ENCODE results near the gene BGN.

The BGN gene

GRCh38 chrX:153455571-153455970 is 39.2 kb upstream of the BGN start:
- TF ChIP-seq CREB1 (IDR thresholded peaks at IDR 0.05; ENCODE audit: low read depth) (no peak), CEBPB (IDR thresholded peaks at IDR 0.05) (no peak), TEAD4 (IDR thresholded peaks at IDR 0.05) (no peak), EP300 (IDR thresholded peaks at IDR 0.05; ENCODE audit: borderline replicate concordance) (no peak), YY1 (IDR thresholded peaks at IDR 0.05; ENCODE audit: low read depth) (no peak), RAD21 (IDR thresholded peaks at IDR 0.05; ENCODE audit: low read depth) (no peak), ZBTB7A (IDR thresholded peaks at IDR 0.05; ENCODE audit: low read depth) (no peak), FOXM1 (IDR thresholded peaks at IDR 0.05; ENCODE audit: borderline replicate concordance, low read depth) (no peak)
- TF ChIP-seq, protein P1, sequence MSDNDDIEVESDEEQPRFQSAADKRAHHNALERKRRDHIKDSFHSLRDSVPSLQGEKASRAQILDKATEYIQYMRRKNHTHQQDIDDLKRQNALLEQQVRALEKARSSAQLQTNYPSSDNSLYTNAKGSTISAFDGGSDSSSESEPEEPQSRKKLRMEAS (IDR thresholded peaks at IDR 0.05), result no peak
- TF ChIP-seq, protein P2, sequence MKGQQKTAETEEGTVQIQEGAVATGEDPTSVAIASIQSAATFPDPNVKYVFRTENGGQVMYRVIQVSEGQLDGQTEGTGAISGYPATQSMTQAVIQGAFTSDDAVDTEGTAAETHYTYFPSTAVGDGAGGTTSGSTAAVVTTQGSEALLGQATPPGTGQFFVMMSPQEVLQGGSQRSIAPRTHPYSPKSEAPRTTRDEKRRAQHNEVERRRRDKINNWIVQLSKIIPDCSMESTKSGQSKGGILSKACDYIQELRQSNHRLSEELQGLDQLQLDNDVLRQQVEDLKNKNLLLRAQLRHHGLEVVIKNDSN (IDR thresholded peaks at IDR 0.05), result no peak

- TF ChIP-seq RAD21 (IDR thresholded peaks at IDR 0.05; ENCODE audit: low read depth) (no peak), CREB1 (IDR thresholded peaks at IDR 0.05; ENCODE audit: low read depth) (no peak), YY1 (IDR thresholded peaks at IDR 0.05; ENCODE audit: low read depth) (no peak), TEAD4 (IDR thresholded peaks at IDR 0.05) (no peak), NFIC (IDR thresholded peaks at IDR 0.05) (no peak), CEBPB (IDR thresholded peaks at IDR 0.05) (no peak), EP300 (IDR thresholded peaks at IDR 0.05; ENCODE audit: borderline replicate concordance) (no peak)
- TF ChIP-seq, protein P2 (IDR thresholded peaks at IDR 0.05), result no peak
These were observed 38.6 kb upstream of the BGN start for GRCh38 chrX:153456161-153456560.

DNA sequence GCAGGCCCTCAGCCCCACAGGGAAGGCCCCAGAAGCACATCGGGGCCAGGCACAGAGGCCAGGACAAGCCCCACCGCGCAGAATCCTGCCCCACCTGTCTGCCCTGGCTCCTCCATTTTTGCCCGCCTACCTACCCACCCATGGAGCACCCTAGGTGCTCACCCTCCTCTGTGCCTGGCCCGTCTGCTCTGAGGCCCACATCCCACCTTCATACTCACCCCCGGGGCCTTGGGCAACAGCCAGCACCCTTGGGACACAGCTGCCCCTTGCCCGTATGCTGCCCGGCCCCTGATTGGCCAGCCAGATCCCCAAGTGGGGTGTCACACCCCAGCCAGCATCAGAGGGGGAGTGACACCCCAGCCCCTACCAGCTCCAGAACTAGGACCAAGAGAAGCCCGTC is 38.1 kb upstream of the BGN start:
- TF ChIP-seq FOXM1 (IDR thresholded peaks at IDR 0.05; ENCODE audit: borderline replicate concordance, low read depth) (no peak), YY1 (IDR thresholded peaks at IDR 0.05; ENCODE audit: low read depth) (no peak), RAD21 (IDR thresholded peaks at IDR 0.05; ENCODE audit: low read depth) (no peak)

GRCh38 chrX:153457136-153457825 is 37.5 kb upstream of the BGN start:
- no peak for TF ChIP-seq CREB1 (IDR thresholded peaks at IDR 0.05; ENCODE audit: low read depth)
- no peak for TF ChIP-seq FOXM1 (IDR thresholded peaks at IDR 0.05; ENCODE audit: borderline replicate concordance, low read depth)
- TF ChIP-seq RAD21 (IDR thresholded peaks at IDR 0.05; ENCODE audit: low read depth), result no peak

DNA sequence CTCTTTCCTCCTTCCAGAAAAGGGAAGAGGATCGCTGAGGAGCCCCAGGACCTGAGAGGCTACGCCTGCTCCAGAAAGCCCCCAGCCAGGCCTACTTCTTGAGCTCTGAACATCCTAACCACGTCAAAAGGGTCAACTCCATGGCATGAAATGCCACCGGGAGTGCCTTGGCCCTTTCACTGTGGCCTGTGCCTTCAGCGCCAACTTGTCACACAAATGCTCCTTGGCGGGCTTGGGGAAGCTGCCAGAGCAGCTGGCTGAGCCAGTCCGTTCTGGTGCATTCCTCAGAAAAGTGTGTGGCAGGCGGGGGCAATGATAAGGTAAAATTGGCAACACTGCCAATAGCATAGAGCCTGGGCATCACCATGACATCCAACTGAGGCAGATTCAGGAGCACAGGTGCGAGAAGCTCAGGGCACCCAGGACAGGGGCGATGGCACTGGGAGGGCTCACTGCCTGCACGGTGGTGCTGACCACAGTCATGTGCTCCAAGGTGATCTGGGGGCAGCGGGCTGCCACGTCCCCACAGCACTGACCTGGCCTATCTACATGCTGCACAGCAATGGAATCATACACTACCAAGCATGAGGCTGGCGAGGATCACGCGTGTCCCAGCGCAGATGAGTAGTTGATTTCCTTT is 36.8 kb upstream of the BGN start:
- TF ChIP-seq ZBTB7A (IDR thresholded peaks at IDR 0.05; ENCODE audit: low read depth), result no peak
- TF ChIP-seq, protein P3, sequence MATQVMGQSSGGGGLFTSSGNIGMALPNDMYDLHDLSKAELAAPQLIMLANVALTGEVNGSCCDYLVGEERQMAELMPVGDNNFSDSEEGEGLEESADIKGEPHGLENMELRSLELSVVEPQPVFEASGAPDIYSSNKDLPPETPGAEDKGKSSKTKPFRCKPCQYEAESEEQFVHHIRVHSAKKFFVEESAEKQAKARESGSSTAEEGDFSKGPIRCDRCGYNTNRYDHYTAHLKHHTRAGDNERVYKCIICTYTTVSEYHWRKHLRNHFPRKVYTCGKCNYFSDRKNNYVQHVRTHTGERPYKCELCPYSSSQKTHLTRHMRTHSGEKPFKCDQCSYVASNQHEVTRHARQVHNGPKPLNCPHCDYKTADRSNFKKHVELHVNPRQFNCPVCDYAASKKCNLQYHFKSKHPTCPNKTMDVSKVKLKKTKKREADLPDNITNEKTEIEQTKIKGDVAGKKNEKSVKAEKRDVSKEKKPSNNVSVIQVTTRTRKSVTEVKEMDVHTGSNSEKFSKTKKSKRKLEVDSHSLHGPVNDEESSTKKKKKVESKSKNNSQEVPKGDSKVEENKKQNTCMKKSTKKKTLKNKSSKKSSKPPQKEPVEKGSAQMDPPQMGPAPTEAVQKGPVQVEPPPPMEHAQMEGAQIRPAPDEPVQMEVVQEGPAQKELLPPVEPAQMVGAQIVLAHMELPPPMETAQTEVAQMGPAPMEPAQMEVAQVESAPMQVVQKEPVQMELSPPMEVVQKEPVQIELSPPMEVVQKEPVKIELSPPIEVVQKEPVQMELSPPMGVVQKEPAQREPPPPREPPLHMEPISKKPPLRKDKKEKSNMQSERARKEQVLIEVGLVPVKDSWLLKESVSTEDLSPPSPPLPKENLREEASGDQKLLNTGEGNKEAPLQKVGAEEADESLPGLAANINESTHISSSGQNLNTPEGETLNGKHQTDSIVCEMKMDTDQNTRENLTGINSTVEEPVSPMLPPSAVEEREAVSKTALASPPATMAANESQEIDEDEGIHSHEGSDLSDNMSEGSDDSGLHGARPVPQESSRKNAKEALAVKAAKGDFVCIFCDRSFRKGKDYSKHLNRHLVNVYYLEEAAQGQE (IDR thresholded peaks at IDR 0.05; ENCODE audit: low read depth), result no peak
- no peak for TF ChIP-seq TAF1 (IDR thresholded peaks at IDR 0.05; ENCODE audit: low read depth)
- TF ChIP-seq, protein P1 (IDR thresholded peaks at IDR 0.05), result no peak
- TF ChIP-seq EGR1 (IDR thresholded peaks at IDR 0.05), result no peak
- TF ChIP-seq TCF12 (IDR thresholded peaks at IDR 0.05; ENCODE audit: low read depth), result no peak
- TF ChIP-seq, protein P2 (IDR thresholded peaks at IDR 0.05), result no peak
- no peak for TF ChIP-seq CEBPB (IDR thresholded peaks at IDR 0.05)
- no peak for TF ChIP-seq CREB1 (IDR thresholded peaks at IDR 0.05; ENCODE audit: low read depth)

DNA sequence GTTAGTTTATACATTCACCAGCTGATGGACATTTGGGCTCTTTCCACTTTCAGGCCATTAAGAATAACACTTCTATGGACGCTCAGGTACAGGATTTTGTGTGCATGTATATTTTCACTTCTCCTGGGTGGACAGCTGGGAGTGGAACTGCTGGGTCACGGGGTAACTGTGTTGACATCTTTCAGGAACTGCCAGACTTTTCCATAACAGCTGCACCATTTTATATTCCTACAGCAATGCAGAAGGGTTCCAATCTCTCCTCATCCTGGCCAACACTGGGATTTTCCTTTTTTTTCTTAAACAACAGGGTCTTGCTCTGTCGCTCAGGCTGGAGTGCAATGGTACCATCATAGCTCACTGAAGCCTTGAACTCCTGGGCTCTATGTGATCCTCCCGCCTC is 36.3 kb upstream of the BGN start:
- TF ChIP-seq EP300 (IDR thresholded peaks at IDR 0.05; ENCODE audit: borderline replicate concordance) (no peak), YY1 (IDR thresholded peaks at IDR 0.05; ENCODE audit: low read depth) (no peak), TEAD4 (IDR thresholded peaks at IDR 0.05) (no peak), RAD21 (IDR thresholded peaks at IDR 0.05; ENCODE audit: low read depth) (no peak)
- TF ChIP-seq, protein P2 (IDR thresholded peaks at IDR 0.05), result no peak
- TF ChIP-seq, protein P1 (IDR thresholded peaks at IDR 0.05), result no peak

- TF ChIP-seq TAF1 (IDR thresholded peaks at IDR 0.05; ENCODE audit: low read depth), result no peak
- TF ChIP-seq, protein P3 (IDR thresholded peaks at IDR 0.05; ENCODE audit: low read depth), result no peak
- no peak for TF ChIP-seq ZBTB7A (IDR thresholded peaks at IDR 0.05; ENCODE audit: low read depth)
- no peak for TF ChIP-seq EP300 (IDR thresholded peaks at IDR 0.05; ENCODE audit: borderline replicate concordance)
- TF ChIP-seq, protein P2 (IDR thresholded peaks at IDR 0.05), result no peak
- no peak for TF ChIP-seq NFIC (IDR thresholded peaks at IDR 0.05)
- TF ChIP-seq FOXM1 (IDR thresholded peaks at IDR 0.05; ENCODE audit: borderline replicate concordance, low read depth), result no peak
- no peak for TF ChIP-seq TCF12 (IDR thresholded peaks at IDR 0.05; ENCODE audit: low read depth)
- TF ChIP-seq RAD21 (IDR thresholded peaks at IDR 0.05; ENCODE audit: low read depth), result no peak
- TF ChIP-seq EGR1 (IDR thresholded peaks at IDR 0.05), result no peak
- no peak for TF ChIP-seq CREB1 (IDR thresholded peaks at IDR 0.05; ENCODE audit: low read depth)
- TF ChIP-seq, protein P1 (IDR thresholded peaks at IDR 0.05), result no peak
- TF ChIP-seq YY1 (IDR thresholded peaks at IDR 0.05; ENCODE audit: low read depth), result no peak
- no peak for TF ChIP-seq TEAD4 (IDR thresholded peaks at IDR 0.05)
- TF ChIP-seq CEBPB (IDR thresholded peaks at IDR 0.05), result no peak
These were observed 34.8 kb upstream of the BGN start for GRCh38 chrX:153459986-153460385.

Data from Ishikawa (cell line).